Inflammatory macrophage treated with lipopolysaccharide for 1 hour (primary cell): ENCODE data around the gene ARHGAP27.
"Not testable (repeated sequence)": the region's sequence is repeated elsewhere in the genome, so short reads cannot be mapped to it uniquely, and the experiment has no call there.

Experiments used
- DNase-seq, 2 donors: peaks; one replicate each; pipeline ENCODE4 v3.0.0-alpha.2; 2020 to 2022

The ARHGAP27 gene

GRCh38 chr17:45432405-45433158 is at the start of gene ARHGAP27:
Gene ARHGAP27, minus strand, starts transcription at chr17:45432870. Its CDS starts 2,591 bp downstream, at chr17:45430279.
- peak; percentile 55 to 66 for DNase-seq

- DNase-seq, result not testable (repeated sequence)
These were observed 49.6 kb upstream of the ARHGAP27 start for GRCh38 chr17:45482317-45482716.

- not testable (repeated sequence) for DNase-seq
These were observed 42.8 kb upstream of the ARHGAP27 start for GRCh38 chr17:45475436-45475835.

- not testable (repeated sequence) for DNase-seq
These were observed 39.6 kb upstream of the ARHGAP27 start for GRCh38 chr17:45472249-45472648.

- not testable (repeated sequence) for DNase-seq
These were observed 36.5 kb upstream of the ARHGAP27 start for GRCh38 chr17:45469204-45469563.

- not testable (repeated sequence) for DNase-seq
These were observed 35.9 kb upstream of the ARHGAP27 start for GRCh38 chr17:45468293-45469203.

- DNase-seq, result peak; percentile 67 to 75
These were observed 29.1 kb upstream of the ARHGAP27 start for GRCh38 chr17:45461524-45462327.

GRCh38 chr17:45460422-45460821 is 27.8 kb upstream of the ARHGAP27 start:
- not testable (repeated sequence) for DNase-seq

GRCh38 chr17:45454341-45454740 is 21.7 kb upstream of the ARHGAP27 start:
- not testable (repeated sequence) for DNase-seq

- DNase-seq, result not testable (repeated sequence)
These were observed 21.1 kb upstream of the ARHGAP27 start for GRCh38 chr17:45453731-45454130.

- DNase-seq, result not testable (repeated sequence)
These were observed 20.5 kb upstream of the ARHGAP27 start for GRCh38 chr17:45453225-45453534.

- not testable (repeated sequence) for DNase-seq
These were observed 19.9 kb upstream of the ARHGAP27 start for GRCh38 chr17:45452329-45453224.

GRCh38 chr17:45451660-45452059 is 19.0 kb upstream of the ARHGAP27 start:
- DNase-seq, result not testable (repeated sequence)

GRCh38 chr17:45451131-45451530 is 18.5 kb upstream of the ARHGAP27 start:
- DNase-seq, result no peak

GRCh38 chr17:45449708-45450329 is 17.1 kb upstream of the ARHGAP27 start:
- DNase-seq, result not testable (repeated sequence)

GRCh38 chr17:45449260-45449659 is 16.6 kb upstream of the ARHGAP27 start:
- not testable (repeated sequence) for DNase-seq

- DNase-seq, result not testable (repeated sequence)
These were observed 15.8 kb upstream of the ARHGAP27 start for GRCh38 chr17:45448483-45448882.

GRCh38 chr17:45448066-45448465 is 15.4 kb upstream of the ARHGAP27 start:
- DNase-seq, result not testable (repeated sequence)

- not testable (repeated sequence) for DNase-seq
These were observed 15.0 kb upstream of the ARHGAP27 start for GRCh38 chr17:45447650-45448049.

- not testable (repeated sequence) for DNase-seq
These were observed 14.4 kb upstream of the ARHGAP27 start for GRCh38 chr17:45446872-45447625.
